Ishikawa (cell line): ENCODE measurements around the gene RTKN.

Experiments used
- EGR1 ChIP-seq: IDR thresholded peaks from 2 replicates; pipeline ENCODE4 v1.6.1; 2012
- EP300 ChIP-seq: IDR thresholded peaks from 2 replicates; pipeline ENCODE4 v1.6.1; 2012; ENCODE audit warnings: borderline replicate concordance
- RAD21 ChIP-seq: IDR thresholded peaks from 2 replicates; pipeline ENCODE4 v1.6.1; 2012; ENCODE audit warnings: low read depth
- TF ChIP-seq, protein P1 (sequence below): IDR thresholded peaks from 2 replicates; pipeline ENCODE4 v1.6.1; 2012

DNA sequence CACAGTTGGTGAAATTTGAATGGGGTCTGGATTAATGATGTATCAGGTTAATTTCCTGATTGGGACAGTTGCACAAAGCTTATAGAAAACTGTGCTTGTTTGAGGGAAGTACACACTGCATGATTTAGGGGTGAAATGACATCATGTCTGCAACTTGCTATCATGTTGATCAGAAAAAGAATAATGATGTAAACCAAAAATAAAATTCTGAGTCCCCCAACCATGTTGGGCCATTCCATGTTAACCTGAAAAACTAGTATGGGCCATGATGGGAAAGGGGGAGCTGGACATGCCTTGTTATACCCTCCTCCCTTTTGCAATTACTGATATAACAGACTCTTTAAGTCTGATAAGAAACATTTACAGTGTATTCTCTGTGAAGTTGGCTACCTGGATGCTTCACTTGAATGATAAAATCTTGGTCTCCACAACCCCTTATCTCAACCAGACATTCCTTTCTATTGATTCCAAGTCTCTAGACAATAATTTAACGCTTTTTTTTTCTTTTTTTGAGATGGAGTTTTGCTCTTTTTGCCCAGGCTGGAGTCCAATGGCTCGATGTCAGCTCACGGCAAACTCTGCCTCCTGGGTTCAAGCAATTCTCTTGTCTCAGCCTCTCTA is 8.9 kb upstream of the RTKN start:
- TF ChIP-seq, protein P1, sequence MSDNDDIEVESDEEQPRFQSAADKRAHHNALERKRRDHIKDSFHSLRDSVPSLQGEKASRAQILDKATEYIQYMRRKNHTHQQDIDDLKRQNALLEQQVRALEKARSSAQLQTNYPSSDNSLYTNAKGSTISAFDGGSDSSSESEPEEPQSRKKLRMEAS, result no peak
- TF ChIP-seq EGR1 (no peak), EP300 (no peak), RAD21 (no peak)
